Measurements from ENCODE around the gene GPRIN3. TPM values are rescaled to one million over a fixed set of nuclear protein-coding genes. Genes with fewer than 3 reads are reported as not detected.

The GPRIN3 gene
- total RNA-seq, 1 donor from 2014 or later, result 2.1 TPM

GRCh38 chr4:89298155-89298554, 9.4 kb downstream of the GPRIN3 start:
- H3K9me3 ChIP-seq, result no peaks in the 10 kb centered on the region
- H3K36me3 ChIP-seq, result no peaks in the 10 kb centered on the region
- H3K4me1 ChIP-seq, result no peaks in the 10 kb centered on the region
- H3K27ac ChIP-seq, result no peak overlapping the region
- intact Hi-C loops (cut with DNase I), result no loop called here
- H3K27me3 ChIP-seq, result no peaks in the 10 kb centered on the region
- no peak for TF ChIP-seq CTCF (IDR thresholded peaks at IDR 0.05)
- no peak overlapping the region for H3K4me3 ChIP-seq
- no peak for DNase-seq (ENCODE audit: low spot score in 2 of 2)

DNA sequence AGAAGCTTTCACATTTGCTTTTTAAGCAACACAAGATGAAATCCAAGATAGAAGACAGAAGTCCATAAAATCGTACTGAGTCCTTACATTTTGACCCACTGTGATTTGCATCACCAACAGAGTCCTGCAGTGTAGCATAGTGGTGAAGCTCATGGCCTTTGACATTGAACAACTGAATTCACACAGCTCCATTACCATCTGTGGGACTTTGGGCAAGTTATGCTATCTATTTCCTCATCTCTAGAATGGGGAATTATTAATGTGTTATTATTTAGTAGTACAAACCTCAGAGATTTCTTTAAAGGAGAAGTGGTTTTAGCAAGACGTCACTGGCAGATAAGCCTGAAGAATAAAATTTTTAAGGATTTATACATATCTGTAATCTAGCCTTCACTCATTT, 10.7 kb downstream of the GPRIN3 start:
- no peak for TF ChIP-seq CTCF (IDR thresholded peaks at IDR 0.05)
- intact Hi-C loops (cut with DNase I), result no loop called here
- H3K36me3 ChIP-seq, result no peaks in the 10 kb centered on the region
- no peak for DNase-seq (ENCODE audit: low spot score in 2 of 2)
- no peaks in the 10 kb centered on the region for H3K4me1 ChIP-seq
- no peak overlapping the region for H3K27ac ChIP-seq
- no peaks in the 10 kb centered on the region for H3K27me3 ChIP-seq
- H3K9me3 ChIP-seq, result no peaks in the 10 kb centered on the region
- H3K4me3 ChIP-seq, result no peak overlapping the region

DNA sequence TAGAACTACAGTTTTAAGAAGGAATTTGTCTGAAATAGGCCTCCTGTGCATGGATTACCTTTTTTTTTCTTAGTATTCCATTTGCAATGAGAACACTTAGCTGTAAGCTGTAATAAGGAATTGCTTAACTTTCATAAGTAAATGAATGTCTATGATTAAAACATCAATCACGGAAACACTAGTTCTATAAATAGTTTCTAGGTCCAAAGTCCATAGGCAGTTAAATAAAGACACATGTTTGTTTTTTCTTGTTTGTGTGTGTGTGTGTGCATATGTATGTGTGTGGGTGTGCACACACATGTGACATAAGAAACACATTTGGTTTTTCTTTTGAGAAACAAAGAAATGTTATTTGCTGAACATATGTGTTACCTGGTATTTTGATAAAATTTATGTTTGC, 11.2 kb downstream of the GPRIN3 start:
- DNase-seq (ENCODE audit: low spot score in 2 of 2), result no peak
- Histone ChIP-seq H3K4me1 (no peaks in the 10 kb centered on the region), H3K4me3 (no peak overlapping the region), H3K27ac (no peak overlapping the region), H3K9me3 (no peaks in the 10 kb centered on the region), H3K27me3 (no peaks in the 10 kb centered on the region), H3K36me3 (no peaks in the 10 kb centered on the region)
- intact Hi-C loops (cut with DNase I), result no loop called here
- no peak for TF ChIP-seq CTCF (IDR thresholded peaks at IDR 0.05)

- no peak for TF ChIP-seq CTCF (IDR thresholded peaks at IDR 0.05)
- H3K4me3 ChIP-seq, result no peak overlapping the region
- H3K36me3 ChIP-seq, result no peaks in the 10 kb centered on the region
- H3K4me1 ChIP-seq, result no peaks in the 10 kb centered on the region
- H3K9me3 ChIP-seq, result no peaks in the 10 kb centered on the region
- intact Hi-C loops (cut with DNase I), result no loop called here
- no peak overlapping the region for H3K27ac ChIP-seq
- no peak for DNase-seq (ENCODE audit: low spot score in 2 of 2)
- no peaks in the 10 kb centered on the region for H3K27me3 ChIP-seq
Observed at GRCh38 chr4:89295415-89295927, 12.1 kb downstream of the GPRIN3 start.

GRCh38 chr4:89294573-89295269, 12.9 kb downstream of the GPRIN3 start:
- no peak for DNase-seq (ENCODE audit: low spot score in 2 of 2)
- H3K27me3 ChIP-seq, result no peaks in the 10 kb centered on the region
- no peak overlapping the region for H3K27ac ChIP-seq
- intact Hi-C loops (cut with DNase I), result no loop called here
- H3K36me3 ChIP-seq, result no peaks in the 10 kb centered on the region
- H3K4me3 ChIP-seq, result no peak overlapping the region
- H3K4me1 ChIP-seq, result no peaks in the 10 kb centered on the region
- H3K9me3 ChIP-seq, result no peaks in the 10 kb centered on the region
- TF ChIP-seq CTCF (IDR thresholded peaks at IDR 0.05), result no peak

Measured in ascending aorta (tissue), 2 donors.